ENCODE results near the gene DCXR. TPM values are rescaled to one million over a fixed set of nuclear protein-coding genes. Genes with fewer than 3 reads are reported as not detected.

The DCXR gene
- total RNA-seq, 1 experiment from 2014 or later = 128 TPM

- peak in 1 of 2 experiments; percentile 48 for DNase-seq (ENCODE audit: low read depth in 1 of 2, low spot score in 2 of 2)
- H3K4me1 ChIP-seq (replicated peaks) = no peaks in the 10 kb centered on the region
- no peaks in the 10 kb centered on the region for H3K27me3 ChIP-seq (replicated peaks)
- peaks cover 5% of the 10 kb centered on the region; the same call in 1 of the 2 replicates for H3K9me3 ChIP-seq (replicated peaks)
- H3K4me3 ChIP-seq = no peak overlapping the region
- peaks cover 53% of the 10 kb centered on the region for H3K36me3 ChIP-seq
- H3K27ac ChIP-seq = no peak overlapping the region
These were observed 50.2 kb downstream of the DCXR start for GRCh38 chr17:81987161-81987770.

- no peaks in the 10 kb centered on the region for H3K4me1 ChIP-seq (replicated peaks)
- peaks cover 5% of the 10 kb centered on the region; the same call in 1 of the 2 replicates for H3K9me3 ChIP-seq (replicated peaks)
- H3K4me3 ChIP-seq = no peak overlapping the region
- no peaks in the 10 kb centered on the region for H3K27me3 ChIP-seq (replicated peaks)
- DNase-seq (ENCODE audit: low read depth in 1 of 2, low spot score in 2 of 2) = no peak
- no peak overlapping the region for H3K27ac ChIP-seq
- peaks cover 55% of the 10 kb centered on the region for H3K36me3 ChIP-seq
These were observed 50.9 kb downstream of the DCXR start for GRCh38 chr17:81986606-81987005.

Other genes with a start within 250 kb of the DCXR start
- gene GCGR, start 233.5 kb downstream of the DCXR start, total RNA-seq (2014; rRNA removed; shearing (Covaris generic)) = not detected in 2 replicates
- 154 and 180 TPM in 2 replicates for gene MCRIP1, start 204.4 kb downstream of the DCXR start, total RNA-seq (2014; rRNA removed; shearing (Covaris generic))
- not detected in 2 replicates for gene PPP1R27, start 202.6 kb downstream of the DCXR start, total RNA-seq (2014; rRNA removed; shearing (Covaris generic))
- 1,635 and 2,300 TPM in 2 replicates for gene P4HB, start 177.2 kb downstream of the DCXR start, total RNA-seq (2014; rRNA removed; shearing (Covaris generic))
- 276 and 304 TPM in 2 replicates for gene ARHGDIA, start 166.4 kb downstream of the DCXR start, total RNA-seq (2014; rRNA removed; shearing (Covaris generic))
- gene ALYREF, start 146.1 kb downstream of the DCXR start, total RNA-seq (2014; rRNA removed; shearing (Covaris generic)) = 482 and 554 TPM in 2 replicates
- 416 and 712 TPM in 2 replicates for gene ANAPC11, start 146.0 kb downstream of the DCXR start, total RNA-seq (2014; rRNA removed; shearing (Covaris generic))
- 0.56 and 0.84 TPM in 2 replicates for gene NPB, start 135.5 kb downstream of the DCXR start, total RNA-seq (2014; rRNA removed; shearing (Covaris generic))
- 68.8 and 74.2 TPM in 2 replicates for gene PCYT2, start 126.3 kb downstream of the DCXR start, total RNA-seq (2014; rRNA removed; shearing (Covaris generic))
- 23.9 and 34.7 TPM in 2 replicates for gene SIRT7, start 119.5 kb downstream of the DCXR start, total RNA-seq (2014; rRNA removed; shearing (Covaris generic))
- 25.2 and 30.9 TPM in 2 replicates for gene MAFG, start 110.0 kb downstream of the DCXR start, total RNA-seq (2014; rRNA removed; shearing (Covaris generic))
- gene PYCR1, start 100.4 kb downstream of the DCXR start, total RNA-seq (2014; rRNA removed; shearing (Covaris generic)) = 67.3 and 83.5 TPM in 2 replicates
- not detected in 2 replicates for gene MYADML2, start 90.5 kb downstream of the DCXR start, total RNA-seq (2014; rRNA removed; shearing (Covaris generic))
- 1.4 and 2.4 TPM in 2 replicates for gene NOTUM, start 76.5 kb downstream of the DCXR start, total RNA-seq (2014; rRNA removed; shearing (Covaris generic))
- 38.5 and 55.4 TPM in 2 replicates for gene ASPSCR1, start 60.1 kb downstream of the DCXR start, total RNA-seq (2014; rRNA removed; shearing (Covaris generic))
- 180 and 261 TPM in 2 replicates for gene CENPX, start 14.8 kb downstream of the DCXR start, total RNA-seq (2014; rRNA removed; shearing (Covaris generic))
- gene LRRC45, start 14.4 kb downstream of the DCXR start, total RNA-seq (2014; rRNA removed; shearing (Covaris generic)) = 35.2 and 41.2 TPM in 2 replicates
- gene RAC3, start 6.0 kb downstream of the DCXR start, total RNA-seq (2014; rRNA removed; shearing (Covaris generic)) = 9.9 TPM in 2 replicates
- 16.7 and 23.8 TPM in 2 replicates for gene RFNG, start 14.1 kb upstream of the DCXR start, total RNA-seq (2014; rRNA removed; shearing (Covaris generic))
- gene GPS1, start 14.2 kb upstream of the DCXR start, total RNA-seq (2014; rRNA removed; shearing (Covaris generic)) = 223 and 226 TPM in 2 replicates
- gene DUS1L, start 28.1 kb upstream of the DCXR start, total RNA-seq (2014; rRNA removed; shearing (Covaris generic)) = 181 and 210 TPM in 2 replicates
- gene FASN, start 60.5 kb upstream of the DCXR start, total RNA-seq (2014; rRNA removed; shearing (Covaris generic)) = 54.6 and 77.6 TPM in 2 replicates
- gene CCDC57, start 175.1 kb upstream of the DCXR start, total RNA-seq (2014; rRNA removed; shearing (Covaris generic)) = 8.2 and 9.4 TPM in 2 replicates
- 149 and 249 TPM in 2 replicates for gene SLC16A3, start 191.3 kb upstream of the DCXR start, total RNA-seq (2014; rRNA removed; shearing (Covaris generic))
- 26.0 and 33.7 TPM in 2 replicates for gene CSNK1D, start 236.0 kb upstream of the DCXR start, total RNA-seq (2014; rRNA removed; shearing (Covaris generic))

Measured in SJSA1 (cell line).